ENCODE measurements around the gene SMIM8.

GRCh38 chr6:87293526-87293925 lies 28.9 kb upstream of the SMIM8 start:
- TF ChIP-seq CTCF (IDR thresholded peaks at IDR 0.05) (no peak), POLR2A (IDR thresholded peaks at IDR 0.05) (no peak)

All from Peyer's patch (tissue), 4 donors.